Measurements from ENCODE around the gene MDC1. TPM values are rescaled to one million over a fixed set of nuclear protein-coding genes. Genes with fewer than 3 reads are reported as not detected.

MDC1 gene
- total RNA-seq, 1 donor from 2014 or later = 18.1 TPM

Other genes starting within 250 kb of the MDC1 start
- gene HLA-E, start 227.8 kb downstream of the MDC1 start, total RNA-seq = 412 and 601 TPM in 2 replicates
- gene GNL1, start 160.8 kb downstream of the MDC1 start, total RNA-seq = 34.3 and 45.1 TPM in 2 replicates
- 6.1 and 7.9 TPM in 2 replicates for gene PRR3, start 160.0 kb downstream of the MDC1 start, total RNA-seq
- gene ABCF1, start 145.8 kb downstream of the MDC1 start, total RNA-seq = 54.0 and 64.4 TPM in 2 replicates
- 32.7 and 40.0 TPM in 2 replicates for gene PPP1R10, start 100.0 kb downstream of the MDC1 start, total RNA-seq
- gene MRPS18B, start 99.4 kb downstream of the MDC1 start, total RNA-seq = 33.9 and 41.1 TPM in 2 replicates
- gene ATAT1, start 90.4 kb downstream of the MDC1 start, total RNA-seq = 8.1 and 8.9 TPM in 2 replicates
- gene C6orf136, start 70.1 kb downstream of the MDC1 start, total RNA-seq = 6.8 and 8.5 TPM in 2 replicates
- gene DHX16, start 44.3 kb downstream of the MDC1 start, total RNA-seq = 28.8 and 28.9 TPM in 2 replicates
- 124 and 147 TPM in 2 replicates for gene PPP1R18, start 30.6 kb downstream of the MDC1 start, total RNA-seq
- gene NRM, start 26.3 kb downstream of the MDC1 start, total RNA-seq = 8.8 and 10.8 TPM in 2 replicates
- gene TUBB, start 3.1 kb upstream of the MDC1 start, total RNA-seq = 842 and 878 TPM in 2 replicates
- 105 and 120 TPM in 2 replicates for gene FLOT1, start 25.4 kb upstream of the MDC1 start, total RNA-seq
- gene IER3, start 27.3 kb upstream of the MDC1 start, total RNA-seq = 75.3 and 157 TPM in 2 replicates
- gene DDR1, start 167.2 kb upstream of the MDC1 start, total RNA-seq = 9.1 and 18.7 TPM in 2 replicates
- 22.8 and 24.1 TPM in 2 replicates for gene GTF2H4, start 190.9 kb upstream of the MDC1 start, total RNA-seq
- gene VARS2, start 197.0 kb upstream of the MDC1 start, total RNA-seq = 17.9 and 22.6 TPM in 2 replicates
- gene SFTA2, start 214.9 kb upstream of the MDC1 start, total RNA-seq = not detected in 2 replicates
- not detected in 2 replicates for gene MUCL3, start 223.7 kb upstream of the MDC1 start, total RNA-seq

Data from glomerular endothelial cell (primary cell).